Stomach (tissue), 4 donors: Measurements from ENCODE around the gene RIN3.

Source experiments
- EP300 ChIP-seq: sonication (generic); formaldehyde crosslinking; IDR thresholded peaks from one replicate; pipeline ENCODE4 v1.6.1; 2017; ENCODE audit warnings: antibody characterized with exemption
- POLR2A ChIP-seq, 4 donors: fragments of 450-650 bp; IDR thresholded peaks; one replicate each; pipeline ENCODE4 v1.6.1; 2016; ENCODE audit warnings: antibody characterized with exemption in 4 of 4, control low read depth in 2 of 4, mild to moderate bottlenecking in 1 of 4, moderate library complexity in 1 of 4
- POLR2AphosphoS5 ChIP-seq, 3 donors: sonication (generic); formaldehyde crosslinking; IDR thresholded peaks; one replicate each; pipeline ENCODE4 v1.6.1; 2016; ENCODE audit warnings: antibody characterized with exemption in 3 of 3
- TF ChIP-seq, protein P1 (sequence below), 7 experiments: fragments of 450-650 bp in 4 of 7; fragments of 200-600 bp in 3 of 7; sonication (generic) in 3 of 7; IDR thresholded peaks; one replicate each; pipeline ENCODE4 v1.5.1; 2016 to 2019; ENCODE audit warnings: antibody characterized with exemption in 7 of 7, control low read depth in 2 of 7, mild to moderate bottlenecking in 1 of 7

- TF ChIP-seq, protein P1, sequence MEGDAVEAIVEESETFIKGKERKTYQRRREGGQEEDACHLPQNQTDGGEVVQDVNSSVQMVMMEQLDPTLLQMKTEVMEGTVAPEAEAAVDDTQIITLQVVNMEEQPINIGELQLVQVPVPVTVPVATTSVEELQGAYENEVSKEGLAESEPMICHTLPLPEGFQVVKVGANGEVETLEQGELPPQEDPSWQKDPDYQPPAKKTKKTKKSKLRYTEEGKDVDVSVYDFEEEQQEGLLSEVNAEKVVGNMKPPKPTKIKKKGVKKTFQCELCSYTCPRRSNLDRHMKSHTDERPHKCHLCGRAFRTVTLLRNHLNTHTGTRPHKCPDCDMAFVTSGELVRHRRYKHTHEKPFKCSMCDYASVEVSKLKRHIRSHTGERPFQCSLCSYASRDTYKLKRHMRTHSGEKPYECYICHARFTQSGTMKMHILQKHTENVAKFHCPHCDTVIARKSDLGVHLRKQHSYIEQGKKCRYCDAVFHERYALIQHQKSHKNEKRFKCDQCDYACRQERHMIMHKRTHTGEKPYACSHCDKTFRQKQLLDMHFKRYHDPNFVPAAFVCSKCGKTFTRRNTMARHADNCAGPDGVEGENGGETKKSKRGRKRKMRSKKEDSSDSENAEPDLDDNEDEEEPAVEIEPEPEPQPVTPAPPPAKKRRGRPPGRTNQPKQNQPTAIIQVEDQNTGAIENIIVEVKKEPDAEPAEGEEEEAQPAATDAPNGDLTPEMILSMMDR (IDR thresholded peaks at IDR 0.05): no peak
- TF ChIP-seq POLR2A (IDR thresholded peaks at IDR 0.05) (no peak), POLR2AphosphoS5 (IDR thresholded peaks at IDR 0.05) (no peak), EP300 (no peak)
Measured at GRCh38 chr14:92486881-92487280, 26.7 kb upstream of the RIN3 start.
